Measurements from ENCODE around the gene FBH1. TPM values are rescaled to one million over a fixed set of nuclear protein-coding genes. Genes with fewer than 3 reads are reported as not detected.

Gene FBH1
- total RNA-seq, 1 donor: 93.7 TPM

DNA sequence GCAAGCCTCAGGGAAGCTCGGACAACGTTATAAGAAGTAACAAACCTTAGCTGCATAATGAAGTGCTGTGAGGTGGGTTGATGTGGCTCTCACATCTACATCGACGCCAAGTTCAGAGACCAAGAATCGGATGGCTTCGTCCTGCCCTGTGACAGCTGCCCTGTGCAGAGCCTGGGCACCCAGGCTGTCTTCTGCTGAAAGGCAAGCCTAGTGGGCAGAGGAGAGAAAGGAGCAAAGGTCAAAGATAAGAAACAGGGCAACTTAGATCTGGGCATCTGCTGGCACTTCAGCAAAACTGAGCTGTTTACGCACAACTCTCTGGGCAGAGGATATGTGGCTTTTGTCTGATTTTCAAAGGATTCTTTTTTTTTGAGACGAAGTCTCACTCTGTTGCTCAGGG, 7.1 kb upstream of the FBH1 start:
- Histone ChIP-seq H3K36me3 (ENCODE audit: insufficient read depth, low read length) (peaks cover 36% of the 10 kb centered on the region), H4K20me1 (ENCODE audit: insufficient read depth, low read length) (no peaks in the 10 kb centered on the region), H3K4me2 (ENCODE audit: insufficient read depth, low read length) (no peak overlapping the region), H3K27ac (ENCODE audit: low read depth, low read length) (no peak overlapping the region), H3K9me3 (ENCODE audit: low read depth, low read length) (no peaks in the 10 kb centered on the region), H3K27me3 (ENCODE audit: insufficient read depth, low read length) (no peaks in the 10 kb centered on the region), H3K4me3 (ENCODE audit: insufficient read depth, low read length) (no peak overlapping the region), H3K4me1 (ENCODE audit: insufficient read depth, low read length) (peaks cover under 1% of the 10 kb centered on the region), H3K79me2 (ENCODE audit: insufficient read depth, low read length) (peaks cover 4% of the 10 kb centered on the region), H2AFZ (ENCODE audit: low read length) (no peak overlapping the region)
- no peak for TF ChIP-seq CTCF (IDR thresholded peaks at IDR 0.05; ENCODE audit: extremely low read depth, low read depth, low read length)
- no peak for DNase-seq (ENCODE audit: insufficient read length, low spot score, missing footprints)

DNA sequence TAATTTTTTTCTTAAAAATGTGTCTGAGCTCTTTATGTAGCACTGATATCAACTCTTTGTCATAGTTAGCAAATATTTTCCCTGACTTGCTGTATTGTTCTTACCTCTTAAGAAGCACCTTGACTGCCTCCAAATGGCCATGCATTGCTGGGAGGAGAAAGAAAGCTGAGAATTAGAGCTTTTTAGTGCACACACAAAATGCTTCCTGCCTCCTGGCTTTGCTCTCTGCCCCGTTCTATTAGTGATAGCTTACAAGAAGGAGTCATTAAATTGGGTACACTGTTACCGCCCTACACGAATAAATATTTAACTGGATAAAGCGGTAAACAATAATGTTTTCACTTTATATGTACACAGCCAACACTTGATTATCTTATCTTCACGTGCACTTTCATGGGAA, 4.4 kb upstream of the FBH1 start:
- H3K27me3 ChIP-seq (ENCODE audit: insufficient read depth, low read length): no peaks in the 10 kb centered on the region
- H4K20me1 ChIP-seq (ENCODE audit: insufficient read depth, low read length): peaks cover 8% of the 10 kb centered on the region
- peaks cover 7% of the 10 kb centered on the region for H3K4me1 ChIP-seq (ENCODE audit: insufficient read depth, low read length)
- H3K79me2 ChIP-seq (ENCODE audit: insufficient read depth, low read length): peaks cover 18% of the 10 kb centered on the region
- no peak overlapping the region for H3K4me2 ChIP-seq (ENCODE audit: insufficient read depth, low read length)
- H3K4me3 ChIP-seq (ENCODE audit: insufficient read depth, low read length): no peak overlapping the region
- H3K36me3 ChIP-seq (ENCODE audit: insufficient read depth, low read length): peaks cover 25% of the 10 kb centered on the region
- TF ChIP-seq CTCF (IDR thresholded peaks at IDR 0.05; ENCODE audit: extremely low read depth, low read depth, low read length): no peak
- DNase-seq (ENCODE audit: insufficient read length, low spot score, missing footprints): no peak
- H3K9me3 ChIP-seq (ENCODE audit: low read depth, low read length): no peaks in the 10 kb centered on the region
- no peak overlapping the region for H3K27ac ChIP-seq (ENCODE audit: low read depth, low read length)
- H2AFZ ChIP-seq (ENCODE audit: low read length): no peak overlapping the region

DNA sequence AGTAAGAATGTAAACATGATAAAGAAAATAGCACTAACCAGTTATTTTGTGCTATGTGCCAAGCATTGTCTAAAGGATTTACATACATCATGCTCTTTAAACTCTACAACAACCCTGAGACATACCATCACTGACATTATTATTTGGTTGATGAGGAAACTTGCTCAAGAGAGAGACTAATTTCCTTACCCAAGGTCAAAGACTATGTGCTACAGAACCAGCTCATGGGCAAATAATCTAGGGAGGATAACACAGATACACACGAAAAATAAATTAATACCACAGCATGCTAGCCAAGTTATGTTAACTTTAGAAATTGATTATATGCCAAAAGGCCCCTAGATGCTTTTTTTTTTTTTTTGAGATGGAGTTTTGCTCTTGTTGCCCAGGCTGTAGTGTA, 3.0 kb upstream of the FBH1 start:
- Histone ChIP-seq H3K9me3 (ENCODE audit: low read depth, low read length) (no peaks in the 10 kb centered on the region), H2AFZ (ENCODE audit: low read length) (no peak overlapping the region), H3K27me3 (ENCODE audit: insufficient read depth, low read length) (no peaks in the 10 kb centered on the region), H3K79me2 (ENCODE audit: insufficient read depth, low read length) (peaks cover 33% of the 10 kb centered on the region), H3K4me1 (ENCODE audit: insufficient read depth, low read length) (peaks cover 19% of the 10 kb centered on the region), H3K36me3 (ENCODE audit: insufficient read depth, low read length) (peaks cover 22% of the 10 kb centered on the region), H3K4me3 (ENCODE audit: insufficient read depth, low read length) (no peak overlapping the region), H3K27ac (ENCODE audit: low read depth, low read length) (no peak overlapping the region), H3K4me2 (ENCODE audit: insufficient read depth, low read length) (no peak overlapping the region), H4K20me1 (ENCODE audit: insufficient read depth, low read length) (peaks cover 15% of the 10 kb centered on the region)
- no peak for TF ChIP-seq CTCF (IDR thresholded peaks at IDR 0.05; ENCODE audit: extremely low read depth, low read depth, low read length)
- no peak for DNase-seq (ENCODE audit: insufficient read length, low spot score, missing footprints)

DNA sequence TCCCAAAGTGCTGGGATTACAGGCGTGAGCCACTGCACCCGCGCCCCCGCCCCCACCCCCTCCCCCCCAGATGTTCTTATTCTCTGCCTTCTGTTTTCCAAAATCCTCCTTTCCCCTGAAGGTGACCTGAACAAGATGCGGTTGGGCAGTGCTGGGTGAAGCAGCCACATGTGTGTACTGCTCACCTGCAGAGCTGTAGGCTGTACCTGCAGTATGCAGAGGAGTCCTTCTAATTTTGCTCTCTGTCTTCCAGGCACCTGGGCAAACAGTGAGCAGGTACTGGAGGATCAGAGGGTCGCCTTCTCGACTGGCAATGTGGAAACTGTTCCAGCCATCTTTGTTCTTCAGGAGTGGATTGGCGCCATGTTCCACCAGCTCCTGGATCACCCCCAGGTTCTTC, 2.4 kb upstream of the FBH1 start:
- no peak overlapping the region for H3K27ac ChIP-seq (ENCODE audit: low read depth, low read length)
- peaks cover 18% of the 10 kb centered on the region for H4K20me1 ChIP-seq (ENCODE audit: insufficient read depth, low read length)
- peaks cover 20% of the 10 kb centered on the region for H3K36me3 ChIP-seq (ENCODE audit: insufficient read depth, low read length)
- H3K79me2 ChIP-seq (ENCODE audit: insufficient read depth, low read length): peaks cover 39% of the 10 kb centered on the region
- H2AFZ ChIP-seq (ENCODE audit: low read length): no peak overlapping the region
- TF ChIP-seq CTCF (IDR thresholded peaks at IDR 0.05; ENCODE audit: extremely low read depth, low read depth, low read length): no peak
- H3K27me3 ChIP-seq (ENCODE audit: insufficient read depth, low read length): no peaks in the 10 kb centered on the region
- H3K4me1 ChIP-seq (ENCODE audit: insufficient read depth, low read length): peaks cover 23% of the 10 kb centered on the region
- DNase-seq (ENCODE audit: insufficient read length, low spot score, missing footprints): no peak
- H3K9me3 ChIP-seq (ENCODE audit: low read depth, low read length): no peaks in the 10 kb centered on the region
- no peak overlapping the region for H3K4me2 ChIP-seq (ENCODE audit: insufficient read depth, low read length)
- H3K4me3 ChIP-seq (ENCODE audit: insufficient read depth, low read length): no peak overlapping the region

All from osteoblast (primary cell).